ENCODE data around the gene ZCCHC9. TPM values are rescaled to one million over a fixed set of nuclear protein-coding genes. Genes with fewer than 3 reads are reported as not detected.
A peak's percentile ranks its signal among the peaks of the same experiment; 100 is the strongest.
"Not testable (repeated sequence)": the region's sequence is repeated elsewhere in the genome, so short reads cannot be mapped to it uniquely, and the experiment has no call there.

ZCCHC9 gene, protein sequence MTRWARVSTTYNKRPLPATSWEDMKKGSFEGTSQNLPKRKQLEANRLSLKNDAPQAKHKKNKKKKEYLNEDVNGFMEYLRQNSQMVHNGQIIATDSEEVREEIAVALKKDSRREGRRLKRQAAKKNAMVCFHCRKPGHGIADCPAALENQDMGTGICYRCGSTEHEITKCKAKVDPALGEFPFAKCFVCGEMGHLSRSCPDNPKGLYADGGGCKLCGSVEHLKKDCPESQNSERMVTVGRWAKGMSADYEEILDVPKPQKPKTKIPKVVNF
- 34.6 TPM for polyA plus RNA-seq (2013, experiment 1 of 2; ENCODE audit: insufficient read length)
- 34.1 TPM for polyA plus RNA-seq (2013, experiment 2 of 2; ENCODE audit: insufficient read length)

DNA sequence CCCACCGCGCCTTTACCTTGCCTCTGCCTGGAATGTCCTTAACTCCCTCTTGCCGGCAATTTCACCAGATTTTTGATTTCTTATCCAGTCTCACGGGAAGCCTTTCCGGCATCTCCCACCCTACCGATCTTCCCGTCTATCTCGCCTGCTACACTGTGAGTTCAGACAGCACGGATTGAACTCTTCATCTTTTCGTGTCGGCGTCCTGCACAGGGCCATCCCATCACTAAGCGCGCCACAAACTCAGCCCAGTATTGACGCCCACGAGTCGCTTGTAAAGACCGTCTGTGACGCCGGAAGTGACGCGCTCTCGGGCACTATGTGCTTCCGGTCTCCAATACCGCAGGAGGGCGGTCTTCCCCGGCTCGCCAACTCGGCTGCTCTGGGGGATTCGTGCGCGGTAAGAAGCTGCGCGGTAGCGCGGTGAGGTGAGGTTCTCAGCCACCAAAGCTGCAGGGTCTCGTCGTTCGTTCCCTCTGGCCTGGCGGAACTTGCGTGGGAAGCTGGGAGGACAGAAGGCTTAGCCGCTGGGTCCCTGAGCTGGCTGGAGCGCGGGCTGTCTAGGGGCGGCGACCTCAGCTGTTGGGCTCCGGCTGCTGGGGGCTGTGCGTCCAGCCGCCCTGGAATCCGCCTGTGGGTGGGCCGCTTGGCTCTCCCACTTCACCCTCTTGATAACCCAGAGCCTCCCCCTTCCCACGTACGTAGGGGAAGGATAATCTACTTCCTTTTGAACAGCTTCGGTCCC is at the start of gene ZCCHC9:
Gene ZCCHC9, plus strand, starts transcription at position 317 of the 745 bp plus-strand sequence. CDS start 3,171 bp downstream, outside the sequence.
- DNase-seq, result peak; percentile 96

DNA sequence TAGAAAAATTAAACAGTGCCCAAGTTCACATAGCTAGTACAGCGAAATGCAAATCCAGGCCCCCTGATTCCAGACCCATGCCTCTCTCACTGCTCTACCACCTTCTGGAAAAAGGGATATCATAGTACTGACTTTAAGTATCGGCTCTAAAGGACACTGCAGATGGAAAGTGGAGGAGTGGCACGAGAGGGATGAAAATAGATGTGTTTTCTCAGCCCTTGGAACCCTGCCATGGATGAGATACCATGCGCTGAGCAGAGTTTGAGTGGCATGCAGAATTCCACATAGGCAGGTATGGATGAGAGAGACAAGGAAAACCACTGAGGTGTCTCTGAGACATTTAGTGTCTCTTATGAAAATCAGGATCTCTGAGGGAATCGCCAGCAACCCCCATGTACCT is 49.5 kb upstream of the ZCCHC9 start:
- DNase-seq, result no peak

- DNase-seq, result no peak
These were observed 48.5 kb upstream of the ZCCHC9 start for GRCh38 chr5:81252904-81253303.

DNA sequence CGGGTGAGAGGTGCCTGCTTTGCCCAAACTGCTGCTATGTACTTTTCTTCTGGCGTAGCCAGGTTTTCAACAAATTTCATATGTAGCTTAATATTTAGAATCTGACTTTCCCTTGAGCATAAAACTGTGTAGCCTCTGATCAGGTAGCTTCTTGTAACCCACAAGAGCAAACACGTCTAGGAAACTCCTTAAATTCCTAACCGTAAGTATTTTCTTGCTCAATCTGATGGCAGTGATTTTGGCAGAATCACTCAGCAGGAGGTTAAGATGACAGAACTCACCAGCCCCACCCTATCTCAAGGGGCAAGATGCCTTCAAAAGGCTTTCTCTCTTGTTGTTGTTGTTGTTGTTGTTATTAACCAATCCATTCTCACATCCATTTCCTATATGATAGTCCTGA is 47.5 kb upstream of the ZCCHC9 start:
- no peak for DNase-seq

- DNase-seq, result no peak
These were observed 46.4 kb upstream of the ZCCHC9 start for GRCh38 chr5:81254886-81255559.

GRCh38 chr5:81256766-81257165 is 44.6 kb upstream of the ZCCHC9 start:
- no peak for DNase-seq

DNA sequence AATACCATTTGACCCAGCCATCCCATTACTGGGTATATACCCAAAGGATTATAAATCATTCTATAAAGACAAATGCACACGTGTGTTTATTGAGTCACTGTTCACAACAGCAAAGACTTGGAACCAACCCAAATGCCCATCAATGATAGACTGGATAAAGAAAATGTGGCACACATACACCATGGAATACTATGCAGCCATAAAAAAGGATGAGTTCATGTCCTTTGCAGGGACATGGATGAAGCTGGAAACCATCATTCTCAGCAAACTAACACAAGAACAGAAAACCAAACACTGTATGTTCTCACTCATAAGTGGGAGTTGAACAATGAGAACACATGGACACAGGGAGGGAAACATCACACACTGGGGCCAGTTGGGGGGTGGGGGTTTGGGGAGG is 38.6 kb upstream of the ZCCHC9 start:
- DNase-seq, result not testable (repeated sequence)

DNA sequence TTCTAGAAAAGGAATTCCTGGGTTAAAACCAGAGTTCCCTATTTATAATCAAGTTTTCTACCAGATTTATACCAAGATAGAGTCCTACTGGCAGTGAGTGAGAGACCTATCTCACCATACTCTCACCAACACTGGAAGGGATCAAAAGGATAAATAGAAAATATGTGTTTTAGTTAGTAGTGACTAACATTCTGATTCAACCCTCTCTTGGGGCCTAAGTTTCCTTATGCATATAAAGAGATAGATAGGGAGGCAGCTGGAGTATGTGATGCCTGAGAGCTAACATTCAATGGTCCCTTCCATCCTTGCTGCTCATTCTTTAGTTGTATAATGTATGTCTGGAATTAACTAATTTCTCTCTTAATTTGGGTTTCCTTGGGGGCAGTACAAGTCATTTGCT is 36.3 kb upstream of the ZCCHC9 start:
- DNase-seq, result peak; percentile 16

DNA sequence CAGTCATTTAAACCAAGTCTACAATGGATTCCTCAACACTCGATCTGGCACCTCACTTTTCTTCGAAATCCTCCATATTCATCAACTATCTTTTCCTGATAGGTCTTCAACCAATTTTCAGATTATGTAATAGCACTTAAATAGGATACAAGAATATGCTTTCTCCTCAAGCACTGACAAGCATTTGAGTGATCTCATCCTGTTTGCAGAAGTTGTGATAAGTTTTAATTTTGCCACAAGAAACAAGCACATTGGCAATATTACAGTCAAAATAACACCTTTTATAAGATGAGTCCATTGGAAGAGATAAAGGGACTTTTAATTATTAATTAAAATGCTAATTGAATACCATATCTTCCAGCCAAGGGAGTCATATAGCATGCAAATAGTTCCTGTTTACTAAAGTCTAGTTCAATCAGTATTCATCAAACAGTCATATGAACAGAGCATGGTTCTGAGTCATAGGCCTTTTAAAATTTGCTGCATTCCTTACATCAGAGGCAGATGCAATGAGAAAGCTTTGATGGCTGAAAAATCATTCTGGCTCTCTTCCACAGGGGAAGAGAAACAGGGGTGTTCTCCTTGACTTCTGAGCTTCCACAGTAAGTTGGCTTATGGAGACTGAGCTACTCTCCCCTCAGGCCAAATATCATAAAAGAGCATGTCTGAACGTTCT is 32.7 kb upstream of the ZCCHC9 start:
- peak; percentile 88 for DNase-seq

DNA sequence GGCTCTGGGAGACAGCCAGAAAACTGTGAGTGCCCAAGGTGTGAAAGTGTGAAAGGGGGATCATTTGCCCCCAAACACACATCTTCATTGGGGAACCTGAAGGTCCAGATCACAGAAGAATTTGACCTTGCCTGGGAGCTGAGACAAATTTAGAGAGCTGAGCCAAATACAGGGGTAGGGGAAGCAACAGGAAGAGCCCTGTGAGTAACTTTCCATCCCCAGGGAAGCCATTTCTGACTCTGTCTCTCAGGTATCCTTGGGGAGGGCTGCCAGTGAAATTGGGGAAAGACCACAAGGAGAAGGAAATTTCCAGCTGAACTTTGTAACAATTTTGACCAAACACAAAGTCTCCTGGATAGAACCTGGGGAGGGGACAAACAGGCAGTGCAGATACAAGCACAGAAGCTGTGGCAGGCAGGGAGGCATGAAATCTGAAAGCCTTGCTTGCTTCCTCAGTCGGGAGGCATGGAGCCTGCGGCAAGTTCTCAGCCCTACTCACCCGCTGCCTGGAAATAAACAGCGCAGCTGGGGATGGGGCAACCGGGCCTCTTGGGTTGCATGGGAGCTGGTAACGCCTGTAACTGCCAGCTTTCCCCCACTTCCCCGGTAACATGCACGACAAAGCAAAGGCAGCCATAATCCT is 31.5 kb upstream of the ZCCHC9 start:
- no peak for DNase-seq

DNA sequence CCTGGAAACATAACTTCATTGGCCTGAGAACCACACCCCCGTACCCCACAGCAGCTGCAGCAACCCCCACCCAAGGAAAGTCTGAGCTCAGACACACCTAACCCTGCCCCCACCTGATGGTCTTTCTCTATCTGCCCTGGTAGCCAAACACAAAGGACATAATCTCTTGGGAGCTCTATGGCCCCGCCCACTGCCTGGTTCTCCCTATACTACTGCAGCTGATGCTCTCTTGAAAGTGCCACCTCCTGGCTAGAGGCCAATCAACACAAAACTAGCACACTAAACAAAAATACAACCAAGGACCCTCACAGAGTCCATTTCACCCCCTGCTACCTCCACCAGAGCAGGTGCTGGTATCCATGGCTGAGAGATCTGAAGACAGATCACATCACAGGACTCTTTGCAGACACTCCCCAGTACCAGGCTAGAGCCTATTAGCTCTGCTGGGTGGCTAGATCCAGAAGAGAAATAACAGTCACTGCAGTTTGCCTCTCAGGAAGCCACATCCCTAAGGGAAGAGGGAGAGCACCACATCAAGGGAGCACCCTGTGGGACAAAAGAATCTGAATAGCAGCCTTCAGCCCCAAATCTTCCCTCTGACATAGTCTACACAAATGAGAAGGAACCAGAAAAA is 30.9 kb upstream of the ZCCHC9 start:
- not testable (repeated sequence) for DNase-seq

- DNase-seq, result no peak
These were observed 17.4 kb upstream of the ZCCHC9 start for GRCh38 chr5:81283976-81284375.

GRCh38 chr5:81286059-81286617 is 15.2 kb upstream of the ZCCHC9 start:
- no peak for DNase-seq

GRCh38 chr5:81288021-81288433 is 13.4 kb upstream of the ZCCHC9 start:
- no peak for DNase-seq

DNA sequence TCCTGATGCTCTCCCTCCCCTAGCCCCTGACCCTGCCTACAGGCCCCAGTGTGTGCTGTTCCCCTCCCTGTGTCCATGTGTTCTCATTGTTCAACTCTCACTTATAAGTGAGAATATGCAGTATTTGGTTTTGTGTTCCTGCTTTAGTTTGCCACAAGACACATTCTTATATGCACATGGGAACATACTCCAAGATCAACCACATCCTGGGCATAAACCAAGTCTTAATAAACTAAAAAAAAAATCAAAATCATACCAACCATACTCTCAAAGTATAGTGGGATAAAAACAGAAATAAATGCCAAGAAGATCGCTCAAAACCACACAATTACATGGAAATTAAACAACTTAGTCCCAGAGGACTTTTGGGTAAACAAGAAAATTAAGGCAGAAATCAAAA is 11.2 kb upstream of the ZCCHC9 start:
- DNase-seq, result no peak

DNA sequence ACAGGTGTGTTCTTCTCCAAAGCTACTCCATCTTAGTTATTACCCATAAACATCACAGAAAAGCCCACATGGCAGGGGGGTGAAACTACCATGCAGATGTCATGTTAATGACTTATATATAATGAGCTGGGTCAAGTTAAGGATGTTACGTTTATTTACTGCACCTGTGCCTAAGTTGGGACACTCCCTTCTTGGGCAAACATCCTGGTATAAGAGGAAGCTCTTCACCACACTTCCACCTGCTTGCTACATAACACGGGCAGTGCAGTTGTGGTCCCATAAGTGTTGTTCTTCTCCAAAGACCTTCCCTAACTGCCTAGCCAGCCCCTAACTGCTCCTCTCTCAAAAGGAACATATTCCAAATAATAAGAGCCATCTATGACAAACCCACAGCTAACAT is 9.3 kb upstream of the ZCCHC9 start:
- DNase-seq, result no peak

DNA sequence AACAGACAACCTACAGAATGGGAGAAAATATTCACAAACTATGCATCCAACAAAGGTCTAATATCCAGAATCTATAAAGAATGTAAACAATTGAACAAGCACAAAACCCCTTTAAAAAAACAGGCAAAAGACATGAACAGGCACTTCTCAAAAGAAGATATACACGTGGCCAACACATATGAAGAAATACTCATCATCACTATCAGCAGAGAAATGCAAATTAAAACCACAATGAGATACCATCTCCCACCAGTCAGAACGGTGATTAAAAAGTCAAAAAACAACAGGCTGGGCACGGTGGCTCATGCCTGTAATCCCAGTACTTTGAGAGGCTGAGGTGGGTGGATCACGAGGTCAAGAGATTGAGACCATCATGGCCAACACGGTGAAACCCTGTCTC is 7.4 kb upstream of the ZCCHC9 start:
- not testable (repeated sequence) for DNase-seq

- no peak for DNase-seq
These were observed 3.9 kb upstream of the ZCCHC9 start for GRCh38 chr5:81297531-81297930.

DNA sequence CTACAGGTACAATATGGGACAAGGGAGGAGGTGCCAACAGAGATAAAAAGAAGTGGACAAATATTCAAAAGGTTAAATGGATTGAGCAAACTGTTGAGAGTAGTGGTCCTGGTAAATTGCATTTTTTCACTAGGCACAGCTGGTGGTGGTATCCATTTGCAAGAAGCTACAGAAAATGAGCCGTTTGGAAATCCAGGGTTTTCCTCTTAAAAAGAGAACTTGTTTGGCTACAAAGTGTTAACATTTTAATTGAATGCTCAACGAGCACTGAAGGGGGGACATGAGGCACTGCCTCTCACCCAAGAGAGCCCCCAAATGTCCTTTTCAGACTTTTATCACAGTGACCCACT is 491 bp upstream of the ZCCHC9 start:
- no peak for DNase-seq

- DNase-seq, result peak; percentile 14
These were observed 1.2 kb downstream of the ZCCHC9 start for GRCh38 chr5:81302596-81302995.

GRCh38 chr5:81303563-81303962 is 2.2 kb downstream of the ZCCHC9 start:
- DNase-seq, result peak; percentile 48

- no peak for DNase-seq
These were observed 4.4 kb downstream of the ZCCHC9 start for GRCh38 chr5:81305785-81306184.

All from fibroblast of skin of abdomen (primary cell).